Measurements from ENCODE around the gene PPM1J.

GRCh38 chr1:112711041-112711440 lies 4.1 kb downstream of the PPM1J start:
- TF ChIP-seq GATA2 (IDR thresholded peaks at IDR 0.05; ENCODE audit: low read depth, low read length) = no peak
- no peak for TF ChIP-seq GATA3 (IDR thresholded peaks at IDR 0.05; ENCODE audit: low read depth, low read length)
